GM12878 (cell line): ENCODE data around the gene NMNAT3. TPM values are rescaled to one million over a fixed set of nuclear protein-coding genes. Genes with fewer than 3 reads are reported as not detected.

Experiments used
- ATAC-seq: fragments of 200-7000 bp; cut with Tn5 transposase; 3 replicates; pipeline ENCODE4 v1.9.1; 2020; ENCODE audit warnings: mild to moderate bottlenecking, moderate library complexity
- BruUV-seq: library from RNA; stranded (reverse); fragments of 400-500 nt; replicated peaks from 2 replicates; lab custom pipeline; 2021; lab: Mats Ljungman, UMichigan
- CTCF ChIA-PET: fragments of 300-600 bp; sonication (Branson Sonifier 250); formaldehyde crosslinking; extraction: SDS; loops from one replicate; lab custom pipeline; 2021; ENCODE audit warnings: inconsistent platforms; lab: Yijun Ruan, JAX
- POLR2A ChIA-PET: fragments of 350-600 bp; formaldehyde crosslinking; extraction: SDS; loops from one replicate; lab custom pipeline; 2021; ENCODE audit warnings: inconsistent platforms; lab: Charles Lee
- RAD21 ChIA-PET: fragments of 300-600 bp; sonication (Branson Sonifier 250); formaldehyde crosslinking; loops from one replicate; lab custom pipeline; 2023; ENCODE audit warnings: antibody characterized with exemption; ENCODE audit not compliant: unreplicated experiment; lab: Charles Lee
- SMC1A ChIA-PET: fragments of 300-600 bp; sonication (Branson Sonifier 250); formaldehyde crosslinking; loops from one replicate; lab custom pipeline; 2023; ENCODE audit not compliant: unreplicated experiment, uncharacterized antibody; lab: Charles Lee
- DNase-seq: peaks from one replicate; pipeline ENCODE4 v3.0.0-alpha.2; 2011; ENCODE audit warnings: low read depth, low spot score
- FAIRE-seq: peaks from 3 replicates; lab custom pipeline; 2011; peaks lifted over from hg19 to GRCh38; lab: Jason Lieb, UNC
- H2AFZ ChIP-seq: 2 replicates; pipeline ENCODE4 v1.6.0; 2011; ENCODE audit warnings: low read depth, low read length, control low read depth; ENCODE audit not compliant: control insufficient read depth
- H3K27ac ChIP-seq: 2 replicates; pipeline ENCODE4 v1.5.1; 2011; ENCODE audit warnings: control low read depth; ENCODE audit not compliant: control insufficient read depth, insufficient read depth
- H3K27me3 ChIP-seq, 2 experiments: replicated peaks in 1 of 2; 2 replicates each; pipeline versions ENCODE4 v1.6.0 to v1.6.1; 2011; ENCODE audit warnings: low read length in 1 of 2; ENCODE audit not compliant: control insufficient read depth in 2 of 2, insufficient read depth in 2 of 2
- H3K36me3 ChIP-seq, 2 experiments: 2 replicates each; pipeline ENCODE4 v1.5.1; 2011; ENCODE audit warnings: low read length in 1 of 2; ENCODE audit not compliant: control insufficient read depth in 2 of 2, insufficient read depth in 2 of 2
- H3K4me1 ChIP-seq: 2 replicates; pipeline ENCODE4 v1.6.1; 2011; ENCODE audit warnings: mild to moderate bottlenecking, low read length, moderate library complexity, mixed read lengths; ENCODE audit not compliant: control insufficient read depth, insufficient read depth
- H3K4me2 ChIP-seq: 2 replicates; pipeline ENCODE4 v1.6.0; 2011; ENCODE audit warnings: control low read depth; ENCODE audit not compliant: control insufficient read depth, insufficient read depth
- H3K4me3 ChIP-seq: fragments of 200-600 bp; sonication (generic); 2 replicates; pipeline ENCODE4 v1.5.1; 2016
- H3K79me2 ChIP-seq: 2 replicates; pipeline ENCODE4 v1.6.0; 2011; ENCODE audit warnings: low read length; ENCODE audit not compliant: control insufficient read depth, insufficient read depth
- H3K9ac ChIP-seq: 2 replicates; pipeline ENCODE4 v1.8.0; 2011; ENCODE audit warnings: low read length, control low read depth, mixed read lengths; ENCODE audit not compliant: control insufficient read depth, insufficient read depth
- H3K9me3 ChIP-seq: replicated peaks from 3 replicates; pipeline ENCODE4 v1.5.1; 2011; ENCODE audit warnings: mild to moderate bottlenecking, low read length; ENCODE audit not compliant: control insufficient read depth, insufficient read depth
- H4K20me1 ChIP-seq: 2 replicates; pipeline ENCODE4 v1.6.0; 2011; ENCODE audit not compliant: control insufficient read depth, insufficient read depth
- BCL3 ChIP-seq: IDR thresholded peaks from 2 replicates; pipeline ENCODE4 v1.6.1; 2011; ENCODE audit warnings: borderline replicate concordance, low read depth, mild to moderate bottlenecking, moderate library complexity, low read length; ENCODE audit not compliant: insufficient read depth, poor library complexity, severe bottlenecking
- EGR1 ChIP-seq, 2 experiments: IDR thresholded peaks; 1 replicate in 1 of 2; 2 replicates in 1 of 2; pipeline ENCODE4 v1.6.1; 2011 to 2012; ENCODE audit warnings: low read depth in 2 of 2, low read length in 2 of 2, borderline replicate concordance in 1 of 2, mild to moderate bottlenecking in 1 of 2, moderate library complexity in 1 of 2
- KDM1A ChIP-seq: fragments of 200-600 bp; sonication (generic); IDR thresholded peaks from 2 replicates; pipeline ENCODE4 v1.6.1; 2016; ENCODE audit warnings: borderline replicate concordance
- MEF2A ChIP-seq: IDR thresholded peaks from 2 replicates; pipeline ENCODE4 v1.6.1; 2011; ENCODE audit warnings: low read depth, mild to moderate bottlenecking, low read length, moderate library complexity; ENCODE audit not compliant: insufficient read depth
- NFXL1 ChIP-seq: fragments of 450-650 bp; IDR thresholded peaks from 2 replicates; pipeline ENCODE4 v1.6.1; 2017; ENCODE audit warnings: antibody characterized with exemption, mild to moderate bottlenecking, borderline replicate concordance
- NR2C1 ChIP-seq: fragments of 450-650 bp; IDR thresholded peaks from 2 replicates; pipeline ENCODE4 v1.6.1; 2017; ENCODE audit warnings: antibody characterized with exemption, mild to moderate bottlenecking, moderate library complexity
- POLR2AphosphoS2 ChIP-seq: IDR thresholded peaks from 2 replicates; pipeline ENCODE4 v1.6.1; 2011; ENCODE audit warnings: low read depth, mild to moderate bottlenecking, low read length, improper control_type of control experiment, moderate library complexity
- PRDM15 ChIP-seq: fragments of 450-650 bp; formaldehyde crosslinking; IDR thresholded peaks from 2 replicates; pipeline ENCODE4 v1.4.0; 2020; ENCODE audit warnings: mild to moderate bottlenecking, moderate library complexity
- RAD51 ChIP-seq: fragments of 450-650 bp; IDR thresholded peaks from 2 replicates; pipeline ENCODE4 v1.6.1; 2016; ENCODE audit warnings: moderate library complexity, mild to moderate bottlenecking, inconsistent platforms
- SIN3A ChIP-seq: IDR thresholded peaks from 2 replicates; pipeline ENCODE4 v1.6.1; 2012; ENCODE audit warnings: low read depth, low read length, improper control_type of control experiment
- SIX5 ChIP-seq: IDR thresholded peaks from 2 replicates; pipeline ENCODE4 v1.6.1; 2011; ENCODE audit warnings: mild to moderate bottlenecking, low read depth, low read length, moderate library complexity; ENCODE audit not compliant: severe bottlenecking
- SMARCA5 ChIP-seq: fragments of 450-650 bp; IDR thresholded peaks from 2 replicates; pipeline ENCODE4 v1.6.1; 2017; ENCODE audit warnings: mild to moderate bottlenecking
- ZBTB40 ChIP-seq: fragments of 450-650 bp; IDR thresholded peaks from 2 replicates; pipeline ENCODE4 v1.6.1; 2016; ENCODE audit warnings: mild to moderate bottlenecking, moderate library complexity, borderline replicate concordance
- WGBS: methylation state at CpG from one replicate; pipeline ENCODE4 v1.1.6; 2016; ENCODE audit warnings: low lambda C conversion rate; ENCODE audit not compliant: insufficient replicate concordance, insufficient coverage; ENCODE audit errors: missing lambda C conversion rate; 5-methylcytosine and 5-hydroxymethylcytosine counted together
- in situ Hi-C: fragments of 300-500 bp; cut with MboI; formaldehyde crosslinking; loops from 9 replicates; pipeline ENCODE4 v1.14.3; 2018; ENCODE audit warnings: mixed read lengths
- intact Hi-C: fragments of 100-400 bp; cut with micrococcal nuclease; formaldehyde crosslinking; loops from one replicate; pipeline ENCODE4 v1.14.2; 2022; ENCODE audit not compliant: unreplicated experiment
- polyA plus RNA-seq, 11 experiments: library from polyadenylated mRNA; depleted of rRNA in 4 of 11; unstranded in 6 of 11; stranded (reverse) in 5 of 11; fragments of >200 nt; fragmentation: Nextera tagmentation in 4 of 11; fragmentation: Illumina TruSeq in 1 of 11; extraction: Ambion mirVana in 4 of 11; extraction: Trizol in 1 of 11; gene quantifications; 1 replicate in 1 of 11; 2 replicates in 10 of 11; pipeline versions ENCODE4 v1.2.1 to v1.2.3, GENCODE V29; 2011 to 2016; ENCODE audit warnings: inconsistent platforms in 2 of 11, missing spikeins in 2 of 11, low read depth in 1 of 11
- total RNA-seq, 4 experiments: library from RNA; depleted of rRNA in 3 of 4; stranded (reverse); fragments of >200 nt in 3 of 4; fragmentation: Illumina TruSeq in 1 of 4; extraction: Trizol in 1 of 4; gene quantifications; 2 replicates each; pipeline versions ENCODE4 v1.2.1 to v1.2.3, GENCODE V29; 2013 to 2021

Gene NMNAT3
- total and polyA plus RNA-seq, 10 of the 15 experiments (the other 5 are each of a cell fraction or from before 2014, with no cell fraction given) = under 0.01 to 0.92 (median 0.08) TPM; not detected in 4

GRCh38 chr3:139619484-139619883 is 58.3 kb downstream of the NMNAT3 start:
- FAIRE-seq = no peak
- in situ Hi-C loops = no loop called here

More at GRCh38 chr3:139619484-139619883, 58.3 kb downstream of the NMNAT3 start:
- intact Hi-C loops = no loop called here
- BruUV-seq = no TSS peak
- Histone ChIP-seq H3K27me3 (no peaks in the 10 kb centered on the region), H3K79me2 (no peaks in the 10 kb centered on the region), H4K20me1 (no peaks in the 10 kb centered on the region), H3K4me3 (no peak overlapping the region), H3K9me3 (no peaks in the 10 kb centered on the region), H3K4me1 (no peaks in the 10 kb centered on the region), H3K4me2 (no peak overlapping the region), H3K9ac (no peak overlapping the region), H3K36me3 (no peaks in the 10 kb centered on the region), H3K27ac (no peak overlapping the region), H2AFZ (no peak overlapping the region)
- TF ChIP-seq NR2C1 = no peak
- no peak for TF ChIP-seq SIX5
- TF ChIP-seq SIN3A = no peak
- TF ChIP-seq PRDM15 = no peak
- no peak for TF ChIP-seq BCL3
- TF ChIP-seq SMARCA5 = no peak
- TF ChIP-seq MEF2A = no peak
- no peak for TF ChIP-seq EGR1 (IDR thresholded peaks at IDR 0.05; ENCODE audit: borderline replicate concordance in 1 of 2, low read depth in 2 of 2, low read length in 2 of 2)
- no peak for TF ChIP-seq ZBTB40
- no peak for TF ChIP-seq RAD51
- TF ChIP-seq POLR2AphosphoS2 = no peak
- no peak for TF ChIP-seq KDM1A
- no peak for TF ChIP-seq NFXL1
- DNase-seq = no peak
- SMC1A ChIA-PET = no interaction called here
- ATAC-seq = no peak
- WGBS = 0% methylated on average over 1 of the region's 1 CpG
- RAD21 ChIA-PET = no interaction called here
- CTCF ChIA-PET = no interaction called here
- POLR2A ChIA-PET = no interaction called here
